CD4-positive, alpha-beta T cell treated with Interleukin-6 at 100 ng/mL for 8 hours (primary cell): Measurements from ENCODE around the gene EVL.

Experiments
- DNase-seq: peaks from one replicate; pipeline ENCODE4 v3.0.0-alpha.2; 2020; ENCODE audit warnings: mixed read lengths, low spot score

EVL gene

GRCh38 chr14:100109594-100109955, 44.4 kb downstream of the EVL start:
- no peak for DNase-seq

GRCh38 chr14:100110816-100111215, 45.6 kb downstream of the EVL start:
- no peak for DNase-seq

- no peak for DNase-seq
Observed at GRCh38 chr14:100111931-100112704, 46.9 kb downstream of the EVL start.

- no peak for DNase-seq
Observed at GRCh38 chr14:100114109-100114765, 49.0 kb downstream of the EVL start.

GRCh38 chr14:100115236-100115635, 50.0 kb downstream of the EVL start:
- DNase-seq = no peak

- DNase-seq = no peak
Observed at GRCh38 chr14:100115726-100116125, 50.5 kb downstream of the EVL start.

- DNase-seq = no peak
Observed at GRCh38 chr14:100116134-100116533, 50.9 kb downstream of the EVL start.

GRCh38 chr14:100117026-100117425, 51.8 kb downstream of the EVL start:
- no peak for DNase-seq

GRCh38 chr14:100117633-100118395, 52.6 kb downstream of the EVL start:
- no peak for DNase-seq

GRCh38 chr14:100118396-100119011, 53.3 kb downstream of the EVL start:
- no peak for DNase-seq

GRCh38 chr14:100119251-100119650, 54.0 kb downstream of the EVL start:
- no peak for DNase-seq

GRCh38 chr14:100120522-100121269, 55.5 kb downstream of the EVL start:
- DNase-seq = no peak

GRCh38 chr14:100121643-100122480, 56.6 kb downstream of the EVL start:
- DNase-seq = no peak

- DNase-seq = no peak
Observed at GRCh38 chr14:100122481-100123223, 57.4 kb downstream of the EVL start.

- DNase-seq = no peak
Observed at GRCh38 chr14:100123618-100124017, 58.4 kb downstream of the EVL start.

- no peak for DNase-seq
Observed at GRCh38 chr14:100124551-100125088, 59.4 kb downstream of the EVL start.

GRCh38 chr14:100126401-100126800, 61.2 kb downstream of the EVL start:
- DNase-seq = no peak

GRCh38 chr14:100127853-100128455, 62.7 kb downstream of the EVL start:
- no peak for DNase-seq

- no peak for DNase-seq
Observed at GRCh38 chr14:100128688-100129087, 63.5 kb downstream of the EVL start.
